Femur (tissue), 1 donor: ENCODE data around the gene NF1.
A peak's percentile ranks its signal among the peaks of the same experiment; 100 is the strongest.

ENCODE experiments used
- DNase-seq: peaks from one replicate; pipeline ENCODE4 v3.0.0-alpha.2; 2017

Gene NF1

GRCh38 chr17:31389657-31390381 lies 295.0 kb downstream of the NF1 start:
- no peak for DNase-seq

DNA sequence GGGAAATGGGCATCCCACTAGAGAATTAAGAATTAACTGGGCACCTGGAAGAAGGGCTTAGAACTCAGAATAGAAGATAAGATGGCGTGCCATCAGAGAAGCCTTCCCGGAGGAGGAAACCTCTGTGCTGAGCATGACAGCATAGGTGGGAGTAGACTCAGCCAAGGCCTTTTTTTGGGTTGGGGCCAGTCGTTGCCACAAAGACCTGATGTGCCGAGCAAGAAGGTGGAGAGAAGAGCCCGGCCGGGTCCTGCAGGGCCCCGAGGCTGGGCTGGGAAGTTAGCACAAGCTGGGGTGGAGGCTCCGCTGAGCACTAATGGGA lies 295.6 kb downstream of the NF1 start:
- DNase-seq: no peak

DNA sequence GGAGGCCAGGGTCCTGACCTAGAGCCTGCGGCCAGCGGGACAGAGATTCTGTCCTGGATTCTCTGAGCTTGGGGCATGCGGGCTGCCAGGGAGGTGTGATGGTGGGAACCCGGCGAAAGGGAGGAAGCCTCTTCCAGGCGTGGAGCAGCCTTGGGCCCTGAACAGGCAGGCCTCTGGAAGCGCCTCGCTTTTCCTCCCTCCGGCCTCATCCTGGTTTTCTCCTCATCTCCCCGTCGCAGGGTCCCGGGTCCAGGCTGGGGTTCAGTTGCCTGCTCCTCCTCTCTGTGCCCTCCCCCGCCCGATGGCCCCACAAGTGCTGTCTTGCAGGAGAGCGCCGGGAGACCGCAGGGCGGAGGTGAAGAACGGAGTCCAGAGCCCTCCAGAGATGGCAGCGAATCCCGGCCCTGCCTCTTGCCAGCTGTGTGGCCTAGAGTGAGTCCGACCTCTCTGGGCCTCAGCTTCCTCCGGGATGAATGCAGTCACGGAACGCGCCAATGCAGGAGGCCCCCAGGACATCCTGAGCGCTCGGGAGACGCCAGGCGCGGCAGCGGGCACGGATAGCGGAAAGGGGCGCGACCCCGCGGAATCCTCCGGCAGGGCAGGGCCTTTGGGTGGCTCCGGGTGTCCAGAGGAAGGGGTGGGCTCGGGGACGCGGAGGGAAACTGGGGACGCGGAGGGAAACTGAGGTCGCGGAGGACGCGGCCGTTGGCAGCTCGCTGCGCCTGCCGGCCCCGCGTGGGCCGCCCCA lies 296.1 kb downstream of the NF1 start:
- DNase-seq: no peak

DNA sequence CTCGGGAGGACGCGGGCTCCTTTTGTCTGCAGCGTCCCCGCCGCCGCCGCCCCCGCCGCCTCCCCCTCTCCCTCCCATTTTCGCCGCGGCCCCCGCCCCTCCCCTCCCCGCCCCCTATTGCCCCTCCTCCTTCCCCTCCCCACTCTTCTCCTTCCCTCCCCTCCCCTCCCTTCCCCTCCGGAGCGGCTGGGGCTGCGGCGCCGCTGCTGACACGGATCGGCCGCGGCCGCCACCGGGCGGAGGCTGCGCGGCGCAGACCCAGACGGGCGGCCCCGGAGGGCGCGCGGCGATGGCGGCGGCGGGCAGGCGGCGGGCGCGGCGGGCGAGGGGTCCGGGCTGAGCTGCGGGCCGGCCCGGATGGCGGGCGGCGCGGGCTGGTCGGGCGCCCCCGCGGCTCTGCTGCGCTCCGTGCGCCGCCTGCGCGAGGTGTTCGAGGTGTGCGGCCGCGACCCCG lies 296.7 kb downstream of the NF1 start, which contains the start of gene RAB11FIP4:
TSS of gene RAB11FIP4 (plus strand) at position 180 of the 454 bp plus-strand sequence. CDS start at position 358, 178 bp downstream.
- DNase-seq: no peak

DNA sequence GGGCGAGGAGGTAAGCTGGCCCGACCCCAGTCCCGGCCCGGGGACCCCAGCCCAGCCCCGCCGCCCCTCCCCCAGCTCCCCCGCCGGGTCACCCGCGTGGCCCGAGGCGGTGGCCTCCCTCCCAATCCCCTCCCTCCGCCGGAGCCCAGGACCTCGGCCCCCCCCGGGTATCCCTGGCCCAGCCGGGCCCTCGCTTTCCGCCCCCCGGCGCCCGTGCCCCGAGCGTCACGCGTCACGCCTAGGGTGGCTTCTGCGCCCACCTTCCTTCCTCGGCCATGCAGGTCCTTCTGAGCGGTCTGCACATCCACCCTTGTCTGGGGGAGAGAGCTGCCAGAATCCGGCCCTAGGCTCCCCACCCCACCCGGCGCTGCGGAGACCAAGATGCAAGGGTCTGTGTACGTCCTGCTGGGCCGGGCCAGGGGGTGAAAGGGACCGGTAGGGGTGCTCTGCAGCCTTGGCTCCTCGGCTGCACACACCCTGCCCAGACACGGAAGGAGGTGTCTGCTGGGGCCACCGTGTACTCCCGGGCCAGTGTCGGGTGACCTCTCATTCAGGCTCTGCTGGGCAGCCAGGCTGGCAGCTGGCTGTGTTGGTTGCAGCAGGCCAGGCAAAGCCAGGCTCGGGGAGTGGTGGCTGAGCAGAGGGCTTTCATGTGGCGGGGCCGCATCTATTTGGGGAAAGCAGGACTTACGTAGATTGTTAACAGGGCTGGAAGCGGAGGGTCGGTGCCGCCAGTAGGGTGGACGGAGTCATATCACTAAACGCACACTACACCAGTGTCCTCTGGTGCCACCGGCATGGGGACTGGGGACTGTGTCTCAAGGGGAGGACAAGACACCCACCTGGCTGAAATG lies 297.5 kb downstream of the NF1 start:
- no peak for DNase-seq

DNA sequence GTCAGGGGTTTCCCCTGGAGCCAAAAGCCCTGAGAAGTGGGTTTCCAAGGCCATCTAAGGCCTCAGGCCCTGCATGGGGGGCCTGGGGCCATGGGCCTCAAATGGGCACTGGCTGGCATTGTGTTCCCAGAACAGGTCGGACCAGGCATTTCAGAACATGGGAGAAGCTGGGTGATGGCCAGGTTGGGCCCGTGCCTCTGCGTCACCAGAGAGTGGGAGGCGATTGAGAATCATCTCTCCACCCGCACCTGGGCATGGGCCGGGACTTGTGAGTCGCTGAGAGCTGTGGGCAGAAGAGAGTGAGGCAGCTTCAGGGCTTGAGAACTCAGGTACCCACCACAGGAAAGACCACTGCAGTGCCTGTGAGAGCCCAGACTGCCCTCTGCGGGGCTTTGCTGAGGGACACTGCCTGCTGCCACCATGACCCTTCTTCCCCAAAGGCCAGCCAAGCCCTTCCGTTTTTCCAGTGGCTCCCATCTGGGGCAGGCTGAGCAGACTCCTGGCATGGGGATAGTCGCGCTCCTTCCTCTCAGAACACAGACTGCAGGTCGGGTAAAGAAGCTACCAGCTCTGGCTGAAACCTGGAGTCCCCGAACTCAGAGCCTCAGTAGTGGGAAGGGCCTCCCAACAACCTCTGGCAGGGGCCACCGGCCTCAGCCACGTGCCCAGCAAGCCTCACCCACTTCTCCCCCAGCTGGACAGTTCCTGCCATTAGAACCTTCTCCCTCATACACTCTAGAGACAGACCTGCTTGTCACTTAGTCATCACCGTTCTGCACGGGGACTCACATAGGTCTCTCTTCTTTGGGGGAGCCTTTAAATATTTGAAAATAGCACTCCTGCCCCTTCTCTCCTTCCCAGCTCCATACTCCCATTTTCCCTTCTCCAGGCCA lies 298.3 kb downstream of the NF1 start:
- DNase-seq: no peak

DNA sequence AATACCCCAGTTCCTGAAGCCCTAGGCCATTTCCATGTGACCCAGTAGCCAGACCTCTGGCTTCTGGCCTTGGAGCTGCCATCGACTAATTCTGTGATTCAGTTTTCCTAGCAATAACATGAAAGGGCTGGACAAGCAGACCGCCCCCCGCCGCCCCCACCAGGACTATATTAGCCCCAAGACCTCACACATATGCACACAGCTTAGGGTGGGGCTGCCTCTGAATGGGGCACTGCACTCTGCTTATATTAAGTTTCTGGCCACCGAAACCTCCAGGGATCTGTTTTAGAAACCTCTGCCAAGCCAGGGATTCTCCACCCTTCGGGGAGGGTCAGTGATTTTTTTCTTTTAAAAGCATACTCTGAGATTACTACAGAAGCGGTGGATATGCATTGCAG lies 299.0 kb downstream of the NF1 start:
- no peak for DNase-seq

DNA sequence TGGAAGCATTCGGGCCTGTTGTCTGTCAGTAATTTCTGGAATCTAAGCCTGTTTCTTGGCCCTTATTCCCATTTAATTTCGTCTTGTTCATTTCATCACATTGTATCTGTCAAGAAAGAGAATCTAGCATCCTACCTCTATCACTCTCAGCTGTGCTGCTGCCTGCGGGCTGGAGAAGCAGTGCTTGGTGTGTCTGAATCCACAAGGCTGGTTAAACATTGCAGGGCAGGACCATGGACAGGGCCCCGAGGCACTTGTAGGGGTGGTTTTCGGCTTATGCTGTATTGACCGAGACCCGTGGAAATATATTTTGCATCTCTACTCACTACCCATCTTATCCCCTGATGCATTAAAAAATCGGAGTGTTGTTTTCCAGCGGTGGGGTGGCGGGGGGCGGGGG lies 299.8 kb downstream of the NF1 start:
- DNase-seq: peak; percentile 87

DNA sequence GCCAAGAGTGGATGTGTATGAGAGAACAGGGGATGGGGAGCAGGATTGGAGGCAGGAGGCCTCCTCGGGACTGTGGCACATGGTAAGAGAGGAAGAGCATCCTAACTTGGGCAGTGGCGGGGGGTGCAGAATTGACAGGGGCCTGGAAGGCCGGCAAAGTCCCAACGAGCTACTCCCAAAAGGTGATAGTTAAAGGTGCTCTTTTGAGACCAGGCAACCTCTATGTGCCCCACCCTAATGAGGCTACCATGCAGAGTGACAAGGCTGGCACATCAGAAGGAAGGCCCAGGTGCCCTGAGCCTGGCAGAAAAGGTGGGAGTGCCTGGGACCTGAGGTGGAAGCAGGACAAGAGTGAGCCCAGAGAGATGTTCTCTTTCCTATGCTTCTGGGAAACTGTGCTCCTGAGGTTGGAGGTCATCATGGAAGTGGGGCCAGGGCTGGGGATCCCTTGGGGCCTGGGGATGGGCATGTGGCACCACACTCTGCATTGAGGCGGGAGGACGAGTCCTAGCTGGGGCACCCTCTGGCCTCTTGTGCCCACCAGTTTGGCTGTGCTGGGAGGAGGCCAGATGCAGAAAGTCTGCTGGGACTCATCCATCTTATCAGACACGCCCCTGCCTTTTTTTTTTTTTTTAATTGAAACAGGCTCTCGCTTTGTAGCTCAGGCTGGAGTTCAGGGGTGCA lies 302.6 kb downstream of the NF1 start:
- DNase-seq: no peak

- DNase-seq: no peak
Observed at GRCh38 chr17:31398381-31399311, 303.9 kb downstream of the NF1 start.

GRCh38 chr17:31400481-31400950 lies 305.7 kb downstream of the NF1 start:
- DNase-seq: no peak

GRCh38 chr17:31401456-31402254 lies 306.9 kb downstream of the NF1 start:
- no peak for DNase-seq

DNA sequence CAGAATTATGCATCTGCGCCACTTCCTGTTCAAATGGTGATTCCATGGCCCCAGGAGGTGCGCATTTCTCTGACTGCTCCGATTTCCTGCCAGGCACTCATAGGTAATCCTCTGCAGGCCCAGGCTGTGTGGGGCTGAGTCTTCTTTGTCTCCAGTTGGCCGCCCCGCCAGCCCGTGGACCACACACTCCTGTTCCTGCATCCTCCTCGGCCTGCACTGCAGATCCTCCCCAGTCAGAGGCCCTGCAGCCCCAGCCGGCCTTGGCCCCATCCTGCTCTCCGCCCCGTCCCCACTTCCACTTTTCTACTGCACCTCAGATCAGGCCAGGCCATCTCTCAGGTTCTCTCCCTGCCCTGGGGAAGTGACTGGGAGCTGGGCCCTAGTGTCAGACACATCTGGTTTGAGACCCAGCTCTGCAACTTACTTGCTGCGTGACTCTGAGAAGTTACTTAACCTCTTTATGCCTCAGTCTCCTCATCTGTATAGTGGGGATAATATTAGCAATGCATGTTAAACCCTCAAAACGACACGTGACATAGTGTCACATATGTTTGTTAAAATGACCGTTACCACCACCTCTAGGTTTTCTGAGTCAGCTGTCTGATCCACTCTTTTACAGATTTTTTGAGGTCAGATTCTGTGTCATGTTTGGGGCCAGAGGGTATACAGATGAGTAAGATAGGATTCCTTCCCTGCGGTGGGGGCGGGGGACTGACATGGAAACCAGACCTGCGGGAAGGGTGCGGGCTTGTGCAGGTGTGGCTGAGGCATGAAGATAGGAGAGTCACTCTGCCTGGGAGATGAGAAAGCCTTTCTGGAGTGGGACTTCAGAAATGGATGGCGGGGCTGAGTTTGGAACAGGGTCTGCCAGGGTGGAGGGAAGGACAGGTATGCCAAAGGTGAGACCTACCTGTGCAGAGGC lies 309.5 kb downstream of the NF1 start:
- DNase-seq: no peak

GRCh38 chr17:31405890-31406371 lies 311.2 kb downstream of the NF1 start:
- peak; percentile 11 for DNase-seq

GRCh38 chr17:31408586-31408985 lies 313.8 kb downstream of the NF1 start:
- no peak for DNase-seq

DNA sequence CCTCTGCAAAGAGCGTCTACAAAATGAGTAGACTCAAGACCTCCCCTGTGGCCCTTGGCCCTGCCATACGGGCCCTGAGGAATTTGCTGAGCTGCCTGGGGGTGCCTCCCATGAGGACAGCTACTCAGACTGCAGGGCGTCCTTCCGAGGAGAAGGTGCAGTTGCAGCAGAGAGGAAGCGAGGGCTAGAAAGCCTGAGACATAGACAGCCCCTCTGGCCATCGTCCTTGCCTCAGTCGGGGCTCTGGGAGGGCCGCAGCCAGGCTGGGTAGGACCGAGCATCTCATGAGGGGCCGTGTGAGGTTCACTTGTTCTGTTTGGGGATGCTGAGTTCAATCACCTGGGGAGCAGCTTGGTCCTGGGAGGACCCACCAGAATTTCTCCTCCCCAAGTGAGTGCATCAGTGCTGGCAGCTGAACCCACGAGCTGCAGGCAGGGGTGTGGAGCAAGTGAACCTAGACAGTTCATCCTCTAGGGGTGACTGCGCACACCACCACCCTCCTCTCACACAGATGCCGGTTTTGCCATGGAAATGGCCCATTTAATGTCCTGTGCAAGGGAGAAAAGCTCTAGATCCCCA lies 317.0 kb downstream of the NF1 start:
- no peak for DNase-seq

GRCh38 chr17:31412511-31412910 lies 317.7 kb downstream of the NF1 start:
- no peak for DNase-seq
